ENCODE data around the gene ERC2. TPM values are rescaled to one million over a fixed set of nuclear protein-coding genes. Genes with fewer than 3 reads are reported as not detected.

ERC2 gene
- total and polyA plus RNA-seq, 11 donors = 0.16 to 3.8 (median 1.6) TPM

DNA sequence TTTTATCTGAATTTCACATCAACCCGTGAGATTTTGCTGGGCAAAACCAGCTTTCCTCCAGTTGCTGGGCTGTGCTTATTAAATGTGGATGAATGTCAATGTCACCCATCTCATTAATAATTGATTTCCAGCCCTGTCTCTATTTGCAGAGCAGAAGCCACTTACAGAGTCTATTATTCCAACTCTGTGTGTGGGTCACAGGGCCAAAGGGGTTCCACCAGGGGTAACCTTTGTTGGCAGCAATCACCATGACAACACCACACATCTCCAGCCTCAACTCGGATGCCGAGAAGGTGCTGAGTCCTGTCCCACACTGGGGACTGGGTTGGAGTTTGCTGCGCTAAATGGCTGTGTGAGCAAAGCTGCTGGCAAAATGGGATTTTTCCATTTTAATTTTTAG is 930.1 kb downstream of the ERC2 start:
- no peaks in the 10 kb centered on the region for H3K36me3 ChIP-seq
- no peak for DNase-seq
- no peak overlapping the region for H3K4me3 ChIP-seq
- no peak for ATAC-seq
- H3K27me3 ChIP-seq = peaks cover 0 to 14% (median 0%) of the 10 kb centered on the region in 9 donors
- no peaks in the 10 kb centered on the region for H3K4me1 ChIP-seq
- WGBS, 4 donors = 80 to 95% (median 86%) methylated on average over 4 of the region's 4 CpGs
- intact Hi-C loops (cut with DNase I) = no loop called here
- TF ChIP-seq POLR2A (IDR thresholded peaks at IDR 0.05) = no peak
- TF ChIP-seq, protein P1, sequence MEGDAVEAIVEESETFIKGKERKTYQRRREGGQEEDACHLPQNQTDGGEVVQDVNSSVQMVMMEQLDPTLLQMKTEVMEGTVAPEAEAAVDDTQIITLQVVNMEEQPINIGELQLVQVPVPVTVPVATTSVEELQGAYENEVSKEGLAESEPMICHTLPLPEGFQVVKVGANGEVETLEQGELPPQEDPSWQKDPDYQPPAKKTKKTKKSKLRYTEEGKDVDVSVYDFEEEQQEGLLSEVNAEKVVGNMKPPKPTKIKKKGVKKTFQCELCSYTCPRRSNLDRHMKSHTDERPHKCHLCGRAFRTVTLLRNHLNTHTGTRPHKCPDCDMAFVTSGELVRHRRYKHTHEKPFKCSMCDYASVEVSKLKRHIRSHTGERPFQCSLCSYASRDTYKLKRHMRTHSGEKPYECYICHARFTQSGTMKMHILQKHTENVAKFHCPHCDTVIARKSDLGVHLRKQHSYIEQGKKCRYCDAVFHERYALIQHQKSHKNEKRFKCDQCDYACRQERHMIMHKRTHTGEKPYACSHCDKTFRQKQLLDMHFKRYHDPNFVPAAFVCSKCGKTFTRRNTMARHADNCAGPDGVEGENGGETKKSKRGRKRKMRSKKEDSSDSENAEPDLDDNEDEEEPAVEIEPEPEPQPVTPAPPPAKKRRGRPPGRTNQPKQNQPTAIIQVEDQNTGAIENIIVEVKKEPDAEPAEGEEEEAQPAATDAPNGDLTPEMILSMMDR (IDR thresholded peaks at IDR 0.05) = no peak
- no peaks in the 10 kb centered on the region for H3K9me3 ChIP-seq
- no peak overlapping the region for H3K27ac ChIP-seq

GRCh38 chr3:55537563-55537962 is 930.7 kb downstream of the ERC2 start:
- WGBS, 4 donors = 87 to 97% (median 92%) methylated on average over 3 of the region's 3 CpGs
- no peak overlapping the region for H3K4me3 ChIP-seq
- H3K27ac ChIP-seq = no peak overlapping the region
- peaks cover 0 to 14% (median 0%) of the 10 kb centered on the region in 9 donors for H3K27me3 ChIP-seq
- TF ChIP-seq POLR2A (IDR thresholded peaks at IDR 0.05) = no peak
- TF ChIP-seq, protein P1 (IDR thresholded peaks at IDR 0.05) = no peak
- no peaks in the 10 kb centered on the region for H3K4me1 ChIP-seq
- H3K36me3 ChIP-seq = no peaks in the 10 kb centered on the region
- intact Hi-C loops (cut with DNase I) = no loop called here
- no peaks in the 10 kb centered on the region for H3K9me3 ChIP-seq
- ATAC-seq = no peak
- no peak for DNase-seq

GRCh38 chr3:55537129-55537528 is 931.1 kb downstream of the ERC2 start:
- TF ChIP-seq, protein P1 (IDR thresholded peaks at IDR 0.05) = no peak
- no peak for TF ChIP-seq POLR2A (IDR thresholded peaks at IDR 0.05)
- DNase-seq = no peak
- H3K4me1 ChIP-seq = no peaks in the 10 kb centered on the region
- H3K4me3 ChIP-seq = no peak overlapping the region
- WGBS, 4 donors = 76 to 85% (median 83%) methylated on average over 7 of the region's 7 CpGs
- H3K27me3 ChIP-seq = peaks cover 0 to 14% (median 0%) of the 10 kb centered on the region in 9 donors
- H3K27ac ChIP-seq = no peak overlapping the region
- no peak for ATAC-seq
- intact Hi-C loops (cut with DNase I) = no loop called here
- no peaks in the 10 kb centered on the region for H3K9me3 ChIP-seq
- no peaks in the 10 kb centered on the region for H3K36me3 ChIP-seq

GRCh38 chr3:55534876-55535275 is 933.4 kb downstream of the ERC2 start:
- Histone ChIP-seq H3K36me3 (no peaks in the 10 kb centered on the region), H3K4me3 (no peak overlapping the region), H3K9me3 (no peaks in the 10 kb centered on the region), H3K27ac (no peak overlapping the region), H3K4me1 (no peaks in the 10 kb centered on the region), H3K27me3 (no peaks in the 10 kb centered on the region)
- TF ChIP-seq POLR2A (IDR thresholded peaks at IDR 0.05) = no peak
- TF ChIP-seq, protein P1 (IDR thresholded peaks at IDR 0.05) = no peak
- 61 to 94% (median 72%) methylated on average over 2 of the region's 2 CpGs for WGBS, 4 donors
- no peak for DNase-seq
- ATAC-seq = no peak
- intact Hi-C loops (cut with DNase I) = no loop called here

Measured in heart left ventricle (tissue), 16 donors.